GM19463 (cell line): Measurements from ENCODE around the gene TRPM2.
"Not testable (repeated sequence)": the region's sequence is repeated elsewhere in the genome, so short reads cannot be mapped to it uniquely, and the experiment has no call there.

Experiments used
- ATAC-seq: cut with Tn5 transposase; IDR thresholded peaks from one replicate; pipeline ENCODE4 v1.9.1; 2021; ENCODE audit warnings: mild to moderate bottlenecking, moderate library complexity; ENCODE audit not compliant: unreplicated experiment

Gene TRPM2

DNA sequence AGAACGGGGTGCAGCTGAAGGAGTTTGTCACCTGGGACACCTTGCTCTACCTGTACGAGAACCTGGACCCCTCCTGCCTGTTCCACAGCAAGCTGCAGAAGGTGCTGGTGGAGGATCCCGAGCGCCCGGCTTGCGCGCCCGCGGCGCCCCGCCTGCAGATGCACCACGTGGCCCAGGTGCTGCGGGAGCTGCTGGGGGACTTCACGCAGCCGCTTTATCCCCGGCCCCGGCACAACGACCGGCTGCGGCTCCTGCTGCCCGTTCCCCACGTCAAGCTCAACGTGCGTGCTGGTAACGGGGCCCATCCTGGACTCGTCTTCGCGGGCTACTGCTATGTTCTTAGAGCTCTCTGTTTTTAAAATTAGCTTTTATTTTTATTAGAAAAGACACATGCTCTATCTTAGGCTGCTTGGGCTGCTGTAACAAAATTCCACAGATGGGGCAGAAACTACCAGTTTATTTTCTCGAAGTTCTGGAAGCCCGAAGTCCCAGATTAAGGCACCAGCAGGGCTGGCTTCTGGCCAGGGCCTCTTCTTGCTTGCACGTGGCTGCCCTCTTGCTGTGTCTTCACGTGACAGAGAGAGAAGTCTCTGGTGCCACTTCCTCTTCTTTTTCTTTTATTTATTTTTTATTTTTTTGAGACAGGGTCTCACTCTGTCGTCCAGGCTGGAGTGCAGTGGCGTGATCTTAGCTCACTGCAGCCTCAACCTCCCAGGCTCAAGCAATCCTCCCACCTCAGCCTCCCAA is 38.1 kb downstream of the TRPM2 start:
- ATAC-seq: no peak

DNA sequence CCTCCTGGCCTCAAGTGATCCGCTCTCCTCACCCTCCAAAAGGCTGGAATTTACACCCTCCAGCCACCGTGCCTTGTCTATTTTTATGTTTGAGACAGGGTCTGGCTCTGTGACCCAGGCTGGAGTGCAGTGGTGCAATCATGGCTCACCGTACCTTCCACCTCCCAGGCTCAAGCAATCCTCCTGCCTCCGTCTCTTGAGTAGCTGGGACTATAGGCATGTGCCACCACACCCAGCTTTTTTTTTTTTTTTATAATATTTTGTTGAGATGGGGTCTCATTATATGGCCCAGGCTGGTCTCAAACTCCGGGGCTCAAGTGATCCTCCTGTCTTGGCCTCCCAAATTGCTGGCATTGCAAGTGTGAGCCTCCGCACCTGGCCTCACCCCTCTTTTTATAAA is 38.8 kb downstream of the TRPM2 start:
- ATAC-seq: no peak

DNA sequence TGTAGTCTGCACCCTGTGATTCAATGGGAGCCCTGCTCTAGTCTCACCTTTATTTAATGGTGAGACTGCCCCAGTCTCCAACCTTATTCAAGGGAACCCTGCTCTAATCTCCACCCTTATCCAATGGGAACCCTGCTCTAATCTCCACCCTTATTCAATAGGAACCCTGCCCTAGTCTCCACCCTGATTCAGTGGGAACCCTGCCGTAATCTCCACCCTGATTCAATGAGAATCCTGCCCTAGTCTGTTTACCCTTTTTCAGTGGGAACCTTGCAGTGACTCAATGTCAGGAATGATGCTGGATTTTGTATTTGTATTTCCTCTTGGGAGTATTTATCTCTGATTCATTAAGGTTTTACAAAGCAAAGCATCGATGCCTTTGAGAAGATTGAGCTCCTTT is 39.5 kb downstream of the TRPM2 start:
- ATAC-seq: no peak

DNA sequence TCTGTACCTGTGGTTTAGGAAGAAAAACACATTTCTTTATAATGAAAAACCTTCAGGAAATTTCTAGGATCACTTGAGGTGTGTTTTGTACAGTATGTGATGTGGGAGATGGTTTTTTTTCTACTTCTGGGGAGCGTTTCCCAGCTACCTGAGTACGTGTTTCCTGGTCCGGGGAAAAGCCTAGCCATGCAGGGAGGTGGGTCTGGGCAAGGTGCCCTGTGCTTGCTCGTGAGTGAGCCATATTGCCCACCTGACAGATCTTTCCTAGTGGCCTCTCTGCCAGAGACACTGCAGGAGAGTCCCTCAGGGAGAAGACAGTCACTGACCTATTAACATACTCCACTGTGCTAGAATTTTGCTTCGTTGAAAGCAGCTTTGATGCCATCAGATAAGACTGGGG is 41.3 kb downstream of the TRPM2 start:
- ATAC-seq: no peak

DNA sequence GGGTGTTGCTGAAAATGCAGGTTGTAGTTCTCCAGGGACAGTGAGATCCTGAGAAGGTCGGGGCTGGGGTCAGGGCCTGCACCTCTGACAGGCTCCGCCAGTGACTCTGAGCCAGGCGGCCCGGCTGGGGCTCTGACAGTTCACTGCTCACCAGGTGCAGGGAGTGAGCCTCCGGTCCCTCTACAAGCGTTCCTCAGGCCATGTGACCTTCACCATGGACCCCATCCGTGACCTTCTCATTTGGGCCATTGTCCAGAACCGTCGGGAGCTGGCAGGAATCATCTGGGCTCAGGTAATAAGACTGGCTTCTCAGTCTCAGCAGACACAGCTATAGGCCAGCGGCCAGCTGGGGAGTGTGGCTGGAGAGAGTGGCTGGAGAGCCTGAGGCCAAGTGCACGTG is 41.8 kb downstream of the TRPM2 start:
- no peak for ATAC-seq

DNA sequence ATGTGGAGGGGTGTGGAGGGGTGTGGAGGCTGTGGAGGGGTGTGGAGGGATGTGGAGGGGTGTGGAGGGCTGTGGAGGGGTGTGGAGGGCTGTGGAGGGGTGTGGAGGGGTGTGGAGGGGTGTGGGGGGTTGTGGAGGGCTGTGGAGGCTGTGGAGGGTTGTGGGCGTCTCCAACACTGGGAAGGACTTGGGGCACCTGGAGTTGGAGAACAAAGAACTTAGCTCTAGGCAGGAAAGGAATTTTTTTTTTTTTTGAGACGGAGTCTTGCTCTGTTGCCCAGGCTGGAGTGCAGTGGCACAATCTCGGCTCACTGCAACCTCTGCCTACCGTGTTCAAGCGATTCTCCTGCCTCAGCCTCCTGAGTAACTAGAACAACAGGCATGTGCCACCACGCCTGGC is 43.4 kb downstream of the TRPM2 start:
- not testable (repeated sequence) for ATAC-seq

DNA sequence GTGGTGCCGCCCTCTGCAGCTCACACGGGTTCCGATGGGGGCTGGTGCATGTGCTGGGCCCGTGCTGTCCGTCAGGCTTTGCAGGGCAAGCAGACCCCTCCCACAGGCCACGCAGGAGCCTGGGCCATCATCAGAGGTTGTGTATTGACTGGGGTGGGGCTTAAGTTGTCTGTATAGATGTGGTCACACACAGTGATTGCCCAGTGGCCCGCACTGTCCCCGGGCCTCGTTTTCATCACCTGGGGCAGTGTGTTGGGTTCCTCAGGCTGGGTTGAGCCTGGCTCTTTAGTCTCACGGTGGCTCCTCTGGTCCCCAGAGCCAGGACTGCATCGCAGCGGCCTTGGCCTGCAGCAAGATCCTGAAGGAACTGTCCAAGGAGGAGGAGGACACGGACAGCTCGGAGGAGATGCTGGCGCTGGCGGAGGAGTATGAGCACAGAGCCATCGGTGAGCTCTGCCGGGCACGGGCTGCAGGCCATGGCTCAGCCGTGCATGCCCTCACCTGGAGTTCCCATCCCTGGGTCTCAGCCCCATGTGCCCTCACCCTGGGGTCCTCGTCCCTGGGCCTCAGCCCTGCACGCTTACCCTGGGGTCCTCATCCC is 44.1 kb downstream of the TRPM2 start:
- no peak for ATAC-seq

DNA sequence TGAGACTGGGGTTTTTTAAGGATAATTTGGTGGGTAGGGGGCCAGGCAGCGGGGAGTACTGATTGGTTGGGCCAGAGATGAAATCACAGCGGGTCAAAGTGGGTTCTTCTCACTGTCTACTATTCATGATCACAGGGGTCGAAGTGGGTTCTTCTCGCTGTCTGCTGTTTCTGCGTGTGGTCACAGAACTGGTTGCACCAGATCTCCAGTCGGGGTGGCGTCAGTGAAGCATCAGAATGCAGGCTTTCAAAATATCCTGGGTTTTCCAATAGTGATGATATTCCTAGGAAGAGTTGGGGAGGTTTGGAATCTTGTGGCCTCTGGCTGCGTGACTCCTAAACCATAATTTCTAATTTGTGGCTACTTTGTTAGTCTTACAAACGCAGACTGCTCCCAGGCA is 45.1 kb downstream of the TRPM2 start:
- no peak for ATAC-seq

DNA sequence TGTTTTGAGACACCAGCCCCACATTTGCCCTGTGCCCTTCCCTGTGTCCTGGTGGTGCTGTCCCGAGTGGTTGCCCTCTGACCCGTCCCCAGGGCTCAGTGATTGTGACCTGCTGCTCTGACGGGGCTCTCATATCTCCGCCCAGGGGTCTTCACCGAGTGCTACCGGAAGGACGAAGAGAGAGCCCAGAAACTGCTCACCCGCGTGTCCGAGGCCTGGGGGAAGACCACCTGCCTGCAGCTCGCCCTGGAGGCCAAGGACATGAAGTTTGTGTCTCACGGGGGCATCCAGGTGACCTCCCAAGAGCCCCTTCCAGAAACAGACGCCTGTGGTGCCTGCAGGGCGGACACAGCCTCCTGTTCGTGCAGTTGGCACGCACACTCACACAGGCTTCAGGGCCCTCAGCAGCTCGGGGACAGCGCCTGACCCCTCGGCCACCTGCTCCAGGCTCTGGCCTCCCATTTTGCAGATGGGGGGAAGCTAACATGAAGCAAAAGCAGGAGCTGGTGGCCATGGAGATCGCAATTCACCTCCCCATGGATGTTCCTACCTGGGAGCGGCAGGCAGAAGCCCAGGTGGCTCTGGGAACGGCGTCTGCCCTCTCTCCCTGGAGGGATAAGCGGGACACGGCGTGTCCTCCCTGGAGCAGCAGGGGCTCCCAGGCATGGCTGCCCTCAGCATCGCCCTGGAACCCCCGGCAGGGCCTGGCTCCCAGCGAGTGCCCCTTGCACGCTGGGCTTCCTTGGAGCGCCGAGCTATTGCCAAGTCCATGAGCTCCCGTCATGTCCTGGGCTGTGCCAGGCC is 45.9 kb downstream of the TRPM2 start:
- ATAC-seq: no peak

DNA sequence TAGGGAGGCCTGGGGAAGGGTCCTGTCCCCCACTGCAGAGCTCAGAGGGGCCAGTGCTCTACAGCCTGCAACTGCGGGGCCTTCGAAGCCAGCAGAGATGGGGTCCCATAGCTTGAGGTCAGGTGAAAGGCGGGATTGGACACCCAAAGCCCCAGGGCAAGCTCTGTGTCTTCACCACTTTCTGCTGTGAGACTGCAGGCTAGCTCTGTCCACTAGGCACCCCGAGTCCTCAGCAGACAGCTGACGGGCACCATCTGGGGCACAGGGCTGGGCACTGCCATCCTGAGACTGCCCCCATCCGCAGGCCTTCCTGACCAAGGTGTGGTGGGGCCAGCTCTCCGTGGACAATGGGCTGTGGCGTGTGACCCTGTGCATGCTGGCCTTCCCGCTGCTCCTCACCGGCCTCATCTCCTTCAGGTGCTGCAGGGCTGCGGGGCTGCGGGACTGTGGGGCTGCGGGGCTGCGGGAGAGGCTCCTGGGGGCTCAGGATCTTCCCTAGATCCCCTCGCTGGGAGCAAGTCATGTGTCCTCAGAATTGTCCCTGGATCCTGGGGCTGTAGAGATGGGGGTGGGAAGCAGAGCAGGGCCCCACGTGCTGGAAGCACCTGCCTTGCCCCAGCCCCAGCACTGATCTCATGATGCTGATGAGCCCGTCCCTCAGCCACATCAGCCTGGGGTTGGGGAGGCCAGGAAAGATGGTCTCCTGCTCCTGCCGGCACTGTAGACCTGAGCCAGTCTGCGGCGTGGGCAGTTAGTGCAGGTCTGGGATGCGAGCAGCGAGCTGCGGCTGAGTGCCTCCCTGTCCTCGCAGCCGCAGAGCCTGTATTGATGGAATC is 46.8 kb downstream of the TRPM2 start:
- ATAC-seq: no peak

DNA sequence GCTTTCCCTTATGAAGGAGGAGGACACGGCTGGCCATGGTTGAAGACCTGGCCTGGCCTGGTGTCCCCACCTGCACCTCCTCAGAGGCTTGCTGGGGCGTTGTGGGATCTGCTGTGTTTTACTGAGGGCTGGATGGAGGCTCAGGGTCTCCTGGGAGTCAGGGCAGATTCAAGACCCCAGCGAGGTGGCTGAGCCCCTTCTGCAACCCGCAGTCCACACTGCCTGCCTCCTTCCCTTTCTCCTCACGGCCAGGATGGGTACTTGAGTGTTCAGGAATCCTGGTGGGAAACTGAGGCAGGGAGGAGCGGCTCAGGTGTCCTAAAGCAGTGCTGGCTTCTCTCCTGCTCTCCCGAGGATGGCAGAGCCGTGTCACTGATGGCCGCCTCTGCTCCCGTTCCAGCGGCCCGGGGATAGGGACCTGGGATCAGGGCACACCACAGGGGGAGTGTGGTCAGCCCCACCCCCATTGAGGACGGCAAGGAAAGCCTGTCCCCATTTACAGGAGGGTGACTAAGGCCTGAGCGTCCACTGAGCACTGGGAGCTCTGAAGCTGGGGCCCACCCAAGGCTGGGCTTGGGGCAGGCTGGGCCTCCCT is 47.5 kb downstream of the TRPM2 start:
- no peak for ATAC-seq

DNA sequence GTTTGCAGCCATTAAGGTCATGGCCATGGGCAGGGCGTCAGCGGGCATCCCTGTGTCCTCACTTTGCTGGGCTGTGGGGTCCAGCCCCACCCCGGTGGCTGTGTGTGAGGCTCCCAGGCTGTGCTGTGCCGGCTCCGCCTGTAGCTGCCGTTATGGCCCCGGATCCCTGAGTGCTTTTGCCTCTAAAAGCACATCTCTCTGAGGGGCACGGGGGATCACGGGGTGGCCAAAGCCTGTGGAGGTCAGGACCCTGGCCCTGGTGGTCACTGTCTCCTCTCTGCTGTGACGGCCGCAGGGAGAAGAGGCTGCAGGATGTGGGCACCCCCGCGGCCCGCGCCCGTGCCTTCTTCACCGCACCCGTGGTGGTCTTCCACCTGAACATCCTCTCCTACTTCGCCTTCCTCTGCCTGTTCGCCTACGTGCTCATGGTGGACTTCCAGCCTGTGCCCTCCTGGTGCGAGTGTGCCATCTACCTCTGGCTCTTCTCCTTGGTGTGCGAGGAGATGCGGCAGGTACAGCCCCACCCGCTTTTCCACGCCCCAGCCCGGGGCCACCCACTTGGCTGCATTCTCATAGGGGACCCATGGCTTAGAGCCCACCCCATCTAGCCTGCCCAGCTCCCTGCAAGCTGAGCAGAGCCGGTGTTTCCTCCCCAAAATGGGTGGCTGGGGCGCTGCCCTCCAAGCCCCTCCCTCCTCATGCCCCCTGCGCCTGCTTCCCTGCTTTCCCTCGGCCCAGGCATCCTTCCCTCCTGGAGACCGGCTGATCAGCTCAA is 48.2 kb downstream of the TRPM2 start:
- no peak for ATAC-seq

DNA sequence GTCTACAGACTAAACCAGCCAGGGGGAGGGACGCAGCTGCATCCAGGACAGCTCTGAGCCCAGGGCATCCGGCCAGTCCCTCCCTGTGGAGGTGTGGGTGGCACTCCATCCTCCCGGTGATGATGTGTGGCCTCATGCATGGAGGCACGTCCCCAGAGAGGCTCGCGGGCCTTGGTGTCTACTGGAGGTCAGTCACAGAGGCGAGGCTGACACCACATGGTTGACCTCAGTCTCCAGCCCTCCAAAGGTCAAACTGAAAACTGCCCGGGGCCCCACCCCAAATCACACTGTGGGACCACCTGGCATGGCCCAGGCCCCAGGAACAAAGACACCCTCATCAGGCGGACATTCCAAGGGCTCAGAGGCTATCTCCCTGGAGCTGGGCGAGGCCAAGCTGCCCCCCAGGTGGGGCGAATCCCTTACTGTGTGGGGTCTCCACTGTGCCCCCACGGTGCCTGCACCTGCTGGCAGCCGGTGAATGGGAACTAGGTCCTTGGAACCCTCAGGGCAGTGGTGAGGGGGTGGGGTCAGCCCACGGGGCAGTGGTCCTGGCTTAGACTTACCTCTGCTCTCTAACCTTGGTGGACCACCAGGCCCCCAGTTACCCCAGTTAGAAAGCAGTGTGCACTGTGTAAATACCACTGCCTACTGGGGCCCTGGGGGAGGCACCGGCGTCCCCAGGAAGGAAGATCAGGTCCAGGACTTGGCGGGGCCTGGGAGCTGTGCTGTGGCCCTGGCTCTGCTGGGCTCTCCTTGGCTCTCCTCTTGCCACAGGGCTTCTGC is 49.1 kb downstream of the TRPM2 start:
- ATAC-seq: no peak

DNA sequence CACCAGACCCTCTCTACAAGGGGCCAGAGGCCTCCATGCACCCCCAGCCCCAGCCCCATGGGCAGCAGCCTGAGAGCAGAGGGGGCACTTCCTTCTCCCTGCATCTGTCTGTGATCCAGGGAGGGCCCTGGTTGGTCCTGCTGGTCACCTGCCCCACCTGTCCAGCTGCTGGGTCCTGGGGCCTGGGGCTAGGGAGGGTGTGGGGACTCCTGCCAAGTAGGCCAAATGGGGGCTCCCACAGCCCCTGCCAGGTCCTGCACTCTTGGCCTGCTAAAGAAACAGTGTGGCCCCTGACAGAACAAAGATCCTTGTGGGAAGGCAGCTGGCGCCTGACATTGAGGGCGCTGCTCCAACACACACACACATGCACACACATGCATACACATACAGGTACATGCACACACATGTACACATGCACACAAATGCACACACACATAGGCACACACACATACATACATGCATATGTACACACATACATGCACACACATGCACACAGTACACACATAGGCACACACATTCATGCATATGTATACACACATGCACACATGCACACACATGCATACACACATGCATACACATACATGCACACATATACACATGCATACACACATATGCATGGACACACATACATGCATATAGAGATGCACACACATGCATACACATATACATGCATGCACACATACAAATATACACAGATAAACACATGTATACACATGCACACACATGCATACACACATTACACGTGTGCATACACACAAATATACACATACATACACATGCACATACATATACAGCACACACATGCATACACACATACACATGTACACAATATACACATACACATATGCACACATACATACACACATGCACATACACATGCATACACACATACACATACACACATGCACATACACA is 49.9 kb downstream of the TRPM2 start:
- ATAC-seq: no peak

DNA sequence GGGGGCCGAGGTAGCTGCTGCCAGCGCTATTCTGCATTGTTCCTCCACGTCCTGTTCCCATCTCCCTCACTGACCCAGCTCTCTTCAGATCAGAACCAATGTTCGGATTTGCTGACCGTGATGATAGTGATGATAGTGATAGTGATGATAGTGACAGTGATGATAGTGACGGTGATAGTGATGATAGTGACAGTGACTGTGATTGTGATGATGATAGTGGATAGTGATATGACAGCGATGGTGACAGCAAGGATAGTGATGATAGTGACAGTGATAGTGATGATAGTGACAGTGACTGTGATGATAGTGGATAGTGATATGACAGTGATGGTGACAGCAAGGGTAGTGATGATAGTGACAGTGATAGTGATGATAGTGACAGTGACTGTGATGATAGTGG is 51.1 kb downstream of the TRPM2 start:
- ATAC-seq: not testable (repeated sequence)

DNA sequence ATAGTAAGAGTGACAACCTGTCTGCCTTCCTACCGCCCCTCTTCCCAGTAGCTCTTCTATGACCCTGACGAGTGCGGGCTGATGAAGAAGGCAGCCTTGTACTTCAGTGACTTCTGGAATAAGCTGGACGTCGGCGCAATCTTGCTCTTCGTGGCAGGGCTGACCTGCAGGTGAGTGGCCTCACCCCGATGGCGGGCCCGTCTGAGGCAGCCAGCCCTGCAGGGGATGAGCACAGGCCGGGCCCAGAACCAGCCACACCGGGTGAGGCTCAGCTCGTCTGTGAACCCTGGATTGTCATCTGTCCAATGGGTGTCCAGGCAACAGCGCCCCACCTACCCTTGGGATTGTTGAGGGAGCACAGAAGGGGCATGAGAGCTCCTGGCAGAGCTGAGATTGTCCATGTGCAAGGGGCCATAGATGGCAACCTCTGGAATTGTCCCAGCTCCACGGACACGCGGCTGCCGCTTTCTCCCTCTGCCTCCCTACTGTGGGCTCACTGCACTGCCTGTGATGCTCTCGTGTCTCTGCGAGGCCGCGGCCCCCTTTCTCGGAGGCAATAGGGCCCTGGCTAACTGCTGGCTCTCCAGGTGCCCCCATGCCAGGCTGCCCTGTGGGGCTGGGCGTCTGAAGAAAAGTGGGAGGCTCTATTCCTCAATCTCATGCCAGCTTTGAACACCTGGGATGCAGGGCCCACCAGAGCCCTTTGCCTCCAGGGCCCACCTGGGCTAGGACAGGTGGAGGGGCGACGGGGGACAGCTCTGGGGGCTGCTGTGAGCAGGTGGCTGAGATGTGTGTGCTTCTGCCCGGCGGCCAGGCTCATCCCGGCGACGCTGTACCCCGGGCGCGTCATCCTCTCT is 51.9 kb downstream of the TRPM2 start:
- no peak for ATAC-seq
